ENCODE results near the gene PINLYP.

PINLYP gene

GRCh38 chr19:43561139-43561970, 14.2 kb upstream of the PINLYP start:
- peak overlapping the region; percentile 93 for H3K27ac Mint-ChIP-seq
- no peaks in the 10 kb centered on the region for H3K27me3 Mint-ChIP-seq
- peaks cover 54% of the 10 kb centered on the region for H3K4me1 Mint-ChIP-seq (ENCODE audit: low read depth)
- peaks cover 9% of the 10 kb centered on the region for H3K36me3 Mint-ChIP-seq
- H3K9me3 Mint-ChIP-seq (ENCODE audit: low read depth): no peaks in the 10 kb centered on the region
- peak overlapping the region; percentile 76 for H3K4me3 Mint-ChIP-seq

GRCh38 chr19:43562226-43562697, 13.3 kb upstream of the PINLYP start:
- Mint-ChIP-seq H3K4me3 (peak overlapping the region; percentile 76), H3K9me3 (ENCODE audit: low read depth) (no peaks in the 10 kb centered on the region), H3K4me1 (ENCODE audit: low read depth) (peaks cover 57% of the 10 kb centered on the region), H3K27ac (peak overlapping the region; percentile 93), H3K36me3 (peaks cover 11% of the 10 kb centered on the region), H3K27me3 (no peaks in the 10 kb centered on the region)

- peaks cover 11% of the 10 kb centered on the region for H3K36me3 Mint-ChIP-seq
- H3K27ac Mint-ChIP-seq: peak overlapping the region; percentile 93
- peaks cover 57% of the 10 kb centered on the region for H3K4me1 Mint-ChIP-seq (ENCODE audit: low read depth)
- peak overlapping the region; percentile 76 for H3K4me3 Mint-ChIP-seq
- no peaks in the 10 kb centered on the region for H3K27me3 Mint-ChIP-seq
- H3K9me3 Mint-ChIP-seq (ENCODE audit: low read depth): no peaks in the 10 kb centered on the region
Measured at GRCh38 chr19:43562698-43563241, 12.8 kb upstream of the PINLYP start.

- peaks cover 57% of the 10 kb centered on the region for H3K4me1 Mint-ChIP-seq (ENCODE audit: low read depth)
- peak overlapping the region; percentile 25 for H3K4me3 Mint-ChIP-seq
- peak overlapping the region; percentile 93 for H3K27ac Mint-ChIP-seq
- H3K9me3 Mint-ChIP-seq (ENCODE audit: low read depth): no peaks in the 10 kb centered on the region
- H3K36me3 Mint-ChIP-seq: peaks cover 11% of the 10 kb centered on the region
- no peaks in the 10 kb centered on the region for H3K27me3 Mint-ChIP-seq
Measured at GRCh38 chr19:43563816-43564457, 11.7 kb upstream of the PINLYP start.

- Mint-ChIP-seq H3K27me3 (no peaks in the 10 kb centered on the region), H3K4me1 (ENCODE audit: low read depth) (peaks cover 58% of the 10 kb centered on the region), H3K4me3 (no peak overlapping the region), H3K36me3 (peaks cover 11% of the 10 kb centered on the region), H3K9me3 (ENCODE audit: low read depth) (no peaks in the 10 kb centered on the region), H3K27ac (peak overlapping the region; percentile 80)
Measured at GRCh38 chr19:43564800-43565199, 10.8 kb upstream of the PINLYP start.

GRCh38 chr19:43569657-43570056, 5.9 kb upstream of the PINLYP start:
- Mint-ChIP-seq H3K4me1 (ENCODE audit: low read depth) (peaks cover 37% of the 10 kb centered on the region), H3K27ac (no peak overlapping the region), H3K9me3 (ENCODE audit: low read depth) (no peaks in the 10 kb centered on the region), H3K36me3 (peaks cover 5% of the 10 kb centered on the region), H3K27me3 (no peaks in the 10 kb centered on the region), H3K4me3 (no peak overlapping the region)

GRCh38 chr19:43570174-43570791, 5.3 kb upstream of the PINLYP start:
- Mint-ChIP-seq H3K4me3 (no peak overlapping the region), H3K27ac (no peak overlapping the region), H3K27me3 (no peaks in the 10 kb centered on the region)

GRCh38 chr19:43572171-43572588, 3.4 kb upstream of the PINLYP start:
- H3K36me3 Mint-ChIP-seq: peaks cover 2% of the 10 kb centered on the region
- H3K9me3 Mint-ChIP-seq (ENCODE audit: low read depth): no peaks in the 10 kb centered on the region
- H3K4me1 Mint-ChIP-seq (ENCODE audit: low read depth): peaks cover 41% of the 10 kb centered on the region
- H3K4me3 Mint-ChIP-seq: no peak overlapping the region
- no peaks in the 10 kb centered on the region for H3K27me3 Mint-ChIP-seq
- H3K27ac Mint-ChIP-seq: peak overlapping the region; percentile 1

More at GRCh38 chr19:43570174-43570791, 5.3 kb upstream of the PINLYP start:
- Mint-ChIP-seq H3K36me3 (peaks cover 5% of the 10 kb centered on the region), H3K9me3 (ENCODE audit: low read depth) (no peaks in the 10 kb centered on the region), H3K4me1 (ENCODE audit: low read depth) (peaks cover 38% of the 10 kb centered on the region)

- peak overlapping the region; percentile 91 for H3K27ac Mint-ChIP-seq
Measured at GRCh38 chr19:43574424-43575155, 1.0 kb upstream of the PINLYP start.

GRCh38 chr19:43575955-43576878, 616 bp downstream of the PINLYP start:
- Mint-ChIP-seq H3K36me3 (no peaks in the 10 kb centered on the region), H3K4me3 (peak overlapping the region; percentile 93)

More at GRCh38 chr19:43574424-43575155, 1.0 kb upstream of the PINLYP start:
- Mint-ChIP-seq H3K36me3 (peaks cover 2% of the 10 kb centered on the region), H3K27me3 (no peaks in the 10 kb centered on the region), H3K4me1 (ENCODE audit: low read depth) (peaks cover 46% of the 10 kb centered on the region), H3K4me3 (peak overlapping the region; percentile 93), H3K9me3 (ENCODE audit: low read depth) (no peaks in the 10 kb centered on the region)

GRCh38 chr19:43578787-43579186, 3.2 kb downstream of the PINLYP start:
- Mint-ChIP-seq H3K4me3 (peak overlapping the region; percentile 77), H3K27me3 (no peaks in the 10 kb centered on the region), H3K36me3 (no peaks in the 10 kb centered on the region), H3K27ac (peak overlapping the region; percentile 70), H3K4me1 (ENCODE audit: low read depth) (peaks cover 36% of the 10 kb centered on the region), H3K9me3 (ENCODE audit: low read depth) (no peaks in the 10 kb centered on the region)

More at GRCh38 chr19:43575955-43576878, 616 bp downstream of the PINLYP start:
- Mint-ChIP-seq H3K9me3 (ENCODE audit: low read depth) (no peaks in the 10 kb centered on the region), H3K27ac (peak overlapping the region; percentile 50), H3K27me3 (no peaks in the 10 kb centered on the region), H3K4me1 (ENCODE audit: low read depth) (peaks cover 41% of the 10 kb centered on the region)

GRCh38 chr19:43581467-43581866, 5.9 kb downstream of the PINLYP start:
- Mint-ChIP-seq H3K9me3 (ENCODE audit: low read depth) (no peaks in the 10 kb centered on the region), H3K4me1 (ENCODE audit: low read depth) (peaks cover 32% of the 10 kb centered on the region), H3K27ac (peak overlapping the region; percentile 70), H3K27me3 (no peaks in the 10 kb centered on the region), H3K4me3 (peak overlapping the region; percentile 51), H3K36me3 (peaks cover 4% of the 10 kb centered on the region)

GRCh38 chr19:43582495-43582894, 6.9 kb downstream of the PINLYP start:
- Mint-ChIP-seq H3K36me3 (peaks cover 4% of the 10 kb centered on the region), H3K27ac (no peak overlapping the region), H3K4me3 (no peak overlapping the region), H3K4me1 (ENCODE audit: low read depth) (peaks cover 31% of the 10 kb centered on the region), H3K27me3 (no peaks in the 10 kb centered on the region), H3K9me3 (ENCODE audit: low read depth) (no peaks in the 10 kb centered on the region)
